WTC11 (cell line): ENCODE measurements around the gene LAMC1. TPM values are rescaled to one million over a fixed set of nuclear protein-coding genes. Genes with fewer than 3 reads are reported as not detected.

ENCODE experiments used
- ATAC-seq: fragments of 200-7000 bp; cut with Tn5 transposase; 2 replicates; pipeline ENCODE4 v1.10.0; 2021; ENCODE audit warnings: mild to moderate bottlenecking, moderate library complexity
- CTCF ChIA-PET: fragments of 300-600 bp; sonication (Branson Sonifier 250); formaldehyde crosslinking; loops from one replicate; lab custom pipeline; 2021; ENCODE audit warnings: antibody characterized with exemption; lab: Charles Lee
- POLR2A ChIA-PET: fragments of 350-600 bp; sonication (Branson Sonifier 250); formaldehyde crosslinking; loops from one replicate; lab custom pipeline; 2021; ENCODE audit warnings: antibody characterized with exemption; lab: Charles Lee
- DNase-seq: peaks from one replicate; pipeline ENCODE4 v3.0.0; 2021; ENCODE audit warnings: low spot score
- H3K27ac Mint-ChIP-seq: 2 replicates; pipeline ENCODE4 v1.8.0; 2021; ENCODE audit warnings: mixed read lengths
- H3K27me3 Mint-ChIP-seq: 2 replicates; pipeline ENCODE4 v1.8.0; 2021; ENCODE audit warnings: low read depth, mild to moderate bottlenecking, moderate library complexity, mixed read lengths
- H3K36me3 Mint-ChIP-seq: 2 replicates; pipeline ENCODE4 v1.8.0; 2021; ENCODE audit warnings: mixed read lengths
- H3K4me1 Mint-ChIP-seq: 2 replicates; pipeline ENCODE4 v1.8.0; 2022; ENCODE audit warnings: mixed read lengths
- H3K4me3 Mint-ChIP-seq: 2 replicates; pipeline ENCODE4 v1.8.0; 2021; ENCODE audit warnings: mild to moderate bottlenecking, moderate library complexity, mixed read lengths
- H3K9me3 Mint-ChIP-seq: 2 replicates; pipeline ENCODE4 v1.8.0; 2021; ENCODE audit warnings: mixed read lengths
- ATF2 ChIP-seq: sonication (generic); formaldehyde crosslinking; IDR thresholded peaks from 2 replicates; pipeline ENCODE4 v1.8.1; 2022; ENCODE audit warnings: low read depth, missing genetic modification reagents, borderline replicate concordance
- ATF3 ChIP-seq: sonication (generic); formaldehyde crosslinking; conservative IDR thresholded peaks from 2 replicates; pipeline ENCODE4 v1.8.1; 2022; ENCODE audit warnings: mild to moderate bottlenecking, missing genetic modification reagents
- ATF6 ChIP-seq: sonication (generic); formaldehyde crosslinking; IDR thresholded peaks from 2 replicates; pipeline ENCODE4 v1.8.1; 2023; ENCODE audit warnings: mild to moderate bottlenecking, missing genetic modification reagents
- CBFB ChIP-seq: sonication (generic); formaldehyde crosslinking; IDR thresholded peaks from 2 replicates; pipeline ENCODE4 v1.8.1; 2022; ENCODE audit warnings: mild to moderate bottlenecking, low read depth, missing genetic modification reagents
- CDX4 ChIP-seq: fragments of 250-450 bp; sonication (Bioruptor Pico); IDR thresholded peaks from 2 replicates; pipeline ENCODE4 v1.9.0; 2021; ENCODE audit warnings: moderate library complexity, mild to moderate bottlenecking, inconsistent platforms, borderline replicate concordance
- E2F4 ChIP-seq: sonication (generic); formaldehyde crosslinking; IDR thresholded peaks from 2 replicates; pipeline ENCODE4 v1.8.1; 2022; ENCODE audit warnings: low read depth, mild to moderate bottlenecking, moderate library complexity, missing genetic modification reagents, borderline replicate concordance
- E2F5 ChIP-seq: sonication (generic); formaldehyde crosslinking; IDR thresholded peaks from 2 replicates; pipeline ENCODE4 v1.8.1; 2022; ENCODE audit warnings: mild to moderate bottlenecking, moderate library complexity, missing genetic modification reagents
- ESRRA ChIP-seq: sonication (generic); formaldehyde crosslinking; IDR thresholded peaks from 2 replicates; pipeline ENCODE4 v1.8.1; 2022; ENCODE audit warnings: mild to moderate bottlenecking, missing genetic modification reagents, borderline replicate concordance
- FOXP4 ChIP-seq: sonication (generic); formaldehyde crosslinking; IDR thresholded peaks from 2 replicates; pipeline ENCODE4 v1.8.0; 2022; ENCODE audit warnings: mild to moderate bottlenecking, missing genetic modification reagents
- GRHL2 ChIP-seq: fragments of 250-450 bp; sonication (Bioruptor Pico); IDR thresholded peaks from 2 replicates; pipeline ENCODE4 v1.8.0; 2022; ENCODE audit warnings: mild to moderate bottlenecking, moderate library complexity; ENCODE audit not compliant: insufficient replicate concordance, severe bottlenecking
- HMGA2 ChIP-seq: fragments of 250-450 bp; sonication (Bioruptor Pico); IDR thresholded peaks from 2 replicates; pipeline ENCODE4 v1.4.0; 2021; ENCODE audit warnings: mild to moderate bottlenecking, moderate library complexity
- IRF1 ChIP-seq: sonication (generic); formaldehyde crosslinking; IDR thresholded peaks from 2 replicates; pipeline ENCODE4 v1.8.0; 2023; ENCODE audit warnings: missing genetic modification reagents
- MXD4 ChIP-seq: fragments of 250-450 bp; sonication (Bioruptor Pico); IDR thresholded peaks from 2 replicates; pipeline ENCODE4 v1.8.0; 2021; ENCODE audit warnings: mild to moderate bottlenecking, moderate library complexity, borderline replicate concordance
- MYBL2 ChIP-seq: sonication (generic); formaldehyde crosslinking; IDR thresholded peaks from 2 replicates; pipeline ENCODE4 v1.8.1; 2023; ENCODE audit warnings: mild to moderate bottlenecking, moderate library complexity, missing genetic modification reagents
- NR3C1 ChIP-seq: sonication (generic); formaldehyde crosslinking; conservative IDR thresholded peaks from 2 replicates; pipeline ENCODE4 v1.8.1; 2023; ENCODE audit warnings: low read depth, mild to moderate bottlenecking, missing genetic modification reagents
- RELA ChIP-seq: sonication (generic); formaldehyde crosslinking; IDR thresholded peaks from 2 replicates; pipeline ENCODE4 v1.8.1; 2022; ENCODE audit warnings: missing genetic modification reagents, mild to moderate bottlenecking, borderline replicate concordance
- SMAD4 ChIP-seq: sonication (generic); formaldehyde crosslinking; IDR thresholded peaks from 2 replicates; pipeline ENCODE4 v1.8.0; 2022; ENCODE audit warnings: mild to moderate bottlenecking, missing genetic modification reagents
- TCF7 ChIP-seq: sonication (generic); formaldehyde crosslinking; IDR thresholded peaks from 2 replicates; pipeline ENCODE4 v1.8.0; 2022; ENCODE audit warnings: mild to moderate bottlenecking, low read depth, missing genetic modification reagents, moderate library complexity
- ZNF121 ChIP-seq: sonication (generic); formaldehyde crosslinking; IDR thresholded peaks from 2 replicates; pipeline ENCODE4 v1.8.0; 2023; ENCODE audit warnings: missing genetic modification reagents
- ZNF512 ChIP-seq: sonication (generic); formaldehyde crosslinking; IDR thresholded peaks from 2 replicates; pipeline ENCODE4 v1.8.1; 2022; ENCODE audit warnings: missing genetic modification reagents, borderline replicate concordance
- total RNA-seq: library from RNA; stranded (reverse); gene quantifications from 3 replicates; pipeline ENCODE4 v1.2.3, GENCODE V29; 2021

The LAMC1 gene
- total RNA-seq, 1 experiment from 2014 or later = 162 TPM

- no peak for TF ChIP-seq TCF7 (CRISPR knock-in tag)
- TF ChIP-seq HMGA2 = no peak
- no peak for TF ChIP-seq E2F4 (CRISPR knock-in tag)
- no peak for TF ChIP-seq CBFB (CRISPR knock-in tag)
- no peak for TF ChIP-seq ZNF121
Measured at GRCh38 chr1:182998482-182998881, 24.7 kb upstream of the LAMC1 start (continued).

GRCh38 chr1:183000167-183000962 lies 22.9 kb upstream of the LAMC1 start:
- Mint-ChIP-seq H3K4me1 (no peaks in the 10 kb centered on the region), H3K27me3 (no peaks in the 10 kb centered on the region), H3K9me3 (peaks cover 9% of the 10 kb centered on the region), H3K27ac (no peak overlapping the region), H3K36me3 (no peaks in the 10 kb centered on the region), H3K4me3 (no peak overlapping the region)
- CTCF ChIA-PET = no interaction called here
- ATAC-seq (no peak), DNase-seq (no peak)
- POLR2A ChIA-PET = no interaction called here
- TF ChIP-seq TCF7 (CRISPR knock-in tag) (no peak), IRF1 (no peak), FOXP4 (CRISPR knock-in tag) (no peak), ATF6 (CRISPR knock-in tag) (no peak)

- H3K9me3 Mint-ChIP-seq = peaks cover 8% of the 10 kb centered on the region
- H3K36me3 Mint-ChIP-seq = no peaks in the 10 kb centered on the region
- H3K4me3 Mint-ChIP-seq = no peak overlapping the region
- no peak overlapping the region for H3K27ac Mint-ChIP-seq
- ChIA-PET CTCF (no interaction called here), POLR2A (no interaction called here)
- no peaks in the 10 kb centered on the region for H3K27me3 Mint-ChIP-seq
- no peaks in the 10 kb centered on the region for H3K4me1 Mint-ChIP-seq
- DNase-seq (no peak), ATAC-seq (no peak)
- TF ChIP-seq RELA (CRISPR knock-in tag) (no peak), CDX4 (CRISPR knock-in tag) (no peak), ESRRA (CRISPR knock-in tag) (no peak), SMAD4 (CRISPR knock-in tag) (no peak), ATF3 (CRISPR knock-in tag) (no peak), GRHL2 (CRISPR knock-in tag) (no peak), CBFB (CRISPR knock-in tag) (no peak), MXD4 (CRISPR knock-in tag) (no peak), ATF2 (CRISPR knock-in tag) (no peak), ZNF512 (CRISPR knock-in tag) (no peak), MYBL2 (no peak), E2F5 (CRISPR knock-in tag) (no peak), NR3C1 (CRISPR knock-in tag) (no peak)
Measured at GRCh38 chr1:183002267-183002666, 21.0 kb upstream of the LAMC1 start.
